Cardiac fibroblast (primary cell): Measurements from ENCODE around the gene PRDX2.
"Not testable (repeated sequence)": the region's sequence is repeated elsewhere in the genome, so short reads cannot be mapped to it uniquely, and the experiment has no call there.

ENCODE experiments used
- DNase-seq, 2 donors: peaks; one replicate each; pipeline versions ENCODE4 v3.0.0 to v3.0.0-alpha.2; 2010; ENCODE audit warnings: low read depth in 2 of 2
- H3K4me3 ChIP-seq, 2 donors: replicated peaks in 1 of 2; 1 replicate in 1 of 2; 2 replicates in 1 of 2; pipeline ENCODE4 v1.5.1; 2011; ENCODE audit warnings: low read depth in 2 of 2, low read length in 2 of 2, mild to moderate bottlenecking in 2 of 2, moderate library complexity in 1 of 2
- CTCF ChIP-seq: IDR thresholded peaks from one replicate; pipeline ENCODE4 v1.5.1; 2011; ENCODE audit warnings: low read depth, mild to moderate bottlenecking, low read length, inconsistent platforms

Gene PRDX2

GRCh38 chr19:12801466-12802266 is at the start of gene PRDX2, which contains the start of gene THSD8:
Gene PRDX2, minus strand, starts transcription at chr19:12801800. Its CDS starts 539 bp downstream, at chr19:12801261.
Gene THSD8, plus strand, starts transcription at chr19:12802069. Its CDS starts 3 bp downstream, at chr19:12802072.
- TF ChIP-seq CTCF = no peak
- H3K4me3 ChIP-seq = peak within 1 kb of the TSS; percentile 86 to 93
- peak; percentile 67 to 85 for DNase-seq

GRCh38 chr19:12847159-12848139 is 45.8 kb upstream of the PRDX2 start:
- H3K4me3 ChIP-seq = peak overlapping the region; percentile 13 to 32
- peak; percentile 68 for TF ChIP-seq CTCF
- DNase-seq = peak; percentile 80 to 82

- H3K4me3 ChIP-seq, DNase-seq: not testable (repeated sequence)
Observed at GRCh38 chr19:12846613-12847012, 45.0 kb upstream of the PRDX2 start.

GRCh38 chr19:12843999-12844732 is 42.6 kb upstream of the PRDX2 start:
- no peak for TF ChIP-seq CTCF
- H3K4me3 ChIP-seq = no peak overlapping the region
- DNase-seq = no peak

- DNase-seq = no peak
- TF ChIP-seq CTCF = no peak
- no peak overlapping the region for H3K4me3 ChIP-seq
Observed at GRCh38 chr19:12843328-12843727, 41.7 kb upstream of the PRDX2 start.

GRCh38 chr19:12842511-12842910 is 40.9 kb upstream of the PRDX2 start:
- no peak for TF ChIP-seq CTCF
- DNase-seq = no peak
- H3K4me3 ChIP-seq = no peak overlapping the region
